Placental epithelial cell (primary cell): Measurements from ENCODE around the gene GLRX3. TPM values are rescaled to one million over a fixed set of nuclear protein-coding genes. Genes with fewer than 3 reads are reported as not detected.

Experiments used
- total RNA-seq: library from RNA; depleted of rRNA; stranded (reverse); fragments of >200 nt; gene quantifications from 2 replicates; pipeline ENCODE4 v1.2.3, GENCODE V29; 2012

The GLRX3 gene
- total RNA-seq = 33.0 and 84.2 TPM in 2 replicates

DNA sequence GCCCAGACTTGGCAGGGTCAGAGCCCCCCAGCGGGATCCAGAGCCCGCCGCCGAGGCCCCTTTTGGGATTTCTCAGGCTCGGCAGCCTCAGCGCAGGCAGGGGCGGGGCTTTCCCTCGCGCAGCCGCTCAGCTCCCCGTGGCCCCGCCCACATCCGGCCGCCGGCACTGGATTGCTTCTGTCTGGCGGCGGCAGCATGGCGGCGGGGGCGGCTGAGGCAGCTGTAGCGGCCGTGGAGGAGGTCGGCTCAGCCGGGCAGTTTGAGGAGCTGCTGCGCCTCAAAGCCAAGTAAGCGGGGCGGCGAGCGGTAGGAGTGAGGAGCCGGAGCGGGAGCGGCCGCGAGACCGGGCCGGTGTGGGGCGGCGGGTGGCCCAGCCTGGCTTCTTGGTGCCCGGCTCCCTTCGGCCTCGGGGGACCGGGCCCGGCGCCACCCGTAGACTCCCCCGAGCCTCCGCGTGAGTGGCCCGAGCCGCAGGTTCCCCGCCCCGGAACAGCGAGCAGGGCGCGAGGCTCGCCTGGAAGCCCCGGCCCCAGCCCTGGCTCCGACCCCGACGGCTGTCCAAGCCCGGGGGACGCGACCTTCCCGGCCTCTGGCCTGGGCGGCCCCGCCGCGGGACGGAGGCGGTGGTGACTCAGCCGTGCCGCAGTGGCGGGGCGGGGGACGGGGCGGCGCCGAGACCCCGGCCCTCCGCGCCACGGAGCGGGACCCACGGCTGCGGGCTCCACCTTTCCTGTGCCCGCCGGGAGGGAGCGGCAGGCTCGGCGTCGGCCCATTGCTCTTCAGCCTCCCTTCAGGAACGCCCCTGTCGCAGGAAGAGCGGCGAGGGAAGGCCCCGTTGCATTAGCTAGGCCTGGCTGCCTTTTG is at the start of gene GLRX3:
Gene GLRX3, plus strand, starts transcription at position 166 of the 864 bp plus-strand sequence. Its CDS starts 30 bp downstream, at position 196.

DNA sequence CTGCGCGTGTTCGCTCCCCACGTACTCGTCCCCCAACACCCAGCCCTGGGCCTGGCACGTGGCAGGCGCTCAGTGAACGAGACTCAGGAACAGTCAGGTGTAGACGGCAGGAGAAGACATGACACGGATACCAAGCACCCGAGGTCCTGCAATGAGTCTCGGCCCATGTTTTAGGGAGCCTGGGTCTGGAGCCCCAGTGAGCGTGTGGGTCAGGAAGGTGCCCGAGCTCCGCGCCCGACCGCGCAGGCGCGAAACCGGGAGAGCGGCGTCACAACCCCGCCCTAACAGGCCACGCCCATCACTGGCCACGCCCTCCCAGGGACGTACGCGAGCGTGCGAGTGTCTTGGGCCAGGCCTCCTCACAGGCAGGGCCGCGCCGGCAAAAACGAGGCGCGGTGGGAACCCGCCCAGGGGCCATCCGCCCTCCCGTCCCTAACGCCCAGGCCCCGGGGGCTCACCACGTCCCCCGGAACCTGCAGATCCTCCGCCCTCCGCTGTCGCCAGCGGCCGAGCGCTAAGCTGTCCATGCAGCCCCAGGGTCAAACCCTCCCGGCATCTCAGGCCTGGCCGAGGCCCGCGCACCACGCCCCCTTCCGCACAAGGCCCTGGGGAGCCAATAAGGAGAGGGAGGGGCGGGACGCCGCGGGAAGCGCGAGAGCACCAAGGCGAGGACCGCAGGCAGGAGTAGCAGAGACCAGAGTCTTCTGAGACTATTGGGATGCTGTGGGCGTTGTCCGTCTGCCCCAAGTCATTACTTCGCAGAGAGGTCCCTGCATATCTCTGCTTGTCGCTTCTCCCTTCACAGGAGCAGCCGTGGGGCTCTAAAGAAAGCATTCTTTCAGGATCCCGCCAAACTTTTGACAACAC is 25.7 kb upstream of the GLRX3 start, which contains the start of gene C10orf143:
Gene C10orf143, minus strand, starts transcription at position 585 of the 867 bp plus-strand sequence. Its CDS starts 58 bp downstream, at position 527.

Other genes with a start within 250 kb of the GLRX3 start
- gene EBF3, start 172.1 kb upstream of the GLRX3 start, total RNA-seq = 3.0 and 5.1 TPM in 2 replicates
- 1.2 and 1.4 TPM in 2 replicates for gene C10orf143, start 25.6 kb upstream of the GLRX3 start, total RNA-seq